ENCODE data around the gene ASGR2.

The ASGR2 gene

DNA sequence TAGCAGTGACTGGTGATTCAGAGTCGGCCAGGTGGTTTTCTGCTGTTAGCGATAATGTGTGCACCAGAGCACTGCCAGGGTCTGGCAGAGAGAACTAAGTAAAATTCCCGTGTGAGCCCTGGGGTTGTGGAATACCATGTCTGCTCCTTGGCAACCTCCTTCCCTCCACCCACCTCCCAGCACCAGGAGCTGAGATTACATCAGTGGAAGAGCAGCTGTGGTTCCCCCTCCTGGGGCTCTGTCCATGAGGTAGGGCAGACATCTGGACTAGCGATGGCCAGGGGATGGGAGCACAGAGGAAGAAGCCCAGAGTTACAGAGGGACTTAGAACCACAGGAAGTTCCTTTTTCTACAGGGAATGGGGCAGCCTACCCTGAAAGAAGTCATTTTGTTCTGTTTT is 50.4 kb downstream of the ASGR2 start:
- TF ChIP-seq SIN3A (IDR thresholded peaks at IDR 0.05; ENCODE audit: borderline replicate concordance, insufficient read depth, low read length) (no peak), TAF1 (IDR thresholded peaks at IDR 0.05; ENCODE audit: borderline replicate concordance, insufficient read depth, low read length) (no peak), POLR2AphosphoS5 (IDR thresholded peaks at IDR 0.05; ENCODE audit: low read depth, low read length) (no peak), REST (IDR thresholded peaks at IDR 0.05; ENCODE audit: insufficient read depth in 1 of 2, low read depth in 2 of 2, low read length in 2 of 2) (no peak), FOXP2 (optimal IDR thresholded peaks at IDR 0.05; ENCODE audit: borderline replicate concordance, extremely low read depth, extremely low read length, insufficient read depth) (no peak)

DNA sequence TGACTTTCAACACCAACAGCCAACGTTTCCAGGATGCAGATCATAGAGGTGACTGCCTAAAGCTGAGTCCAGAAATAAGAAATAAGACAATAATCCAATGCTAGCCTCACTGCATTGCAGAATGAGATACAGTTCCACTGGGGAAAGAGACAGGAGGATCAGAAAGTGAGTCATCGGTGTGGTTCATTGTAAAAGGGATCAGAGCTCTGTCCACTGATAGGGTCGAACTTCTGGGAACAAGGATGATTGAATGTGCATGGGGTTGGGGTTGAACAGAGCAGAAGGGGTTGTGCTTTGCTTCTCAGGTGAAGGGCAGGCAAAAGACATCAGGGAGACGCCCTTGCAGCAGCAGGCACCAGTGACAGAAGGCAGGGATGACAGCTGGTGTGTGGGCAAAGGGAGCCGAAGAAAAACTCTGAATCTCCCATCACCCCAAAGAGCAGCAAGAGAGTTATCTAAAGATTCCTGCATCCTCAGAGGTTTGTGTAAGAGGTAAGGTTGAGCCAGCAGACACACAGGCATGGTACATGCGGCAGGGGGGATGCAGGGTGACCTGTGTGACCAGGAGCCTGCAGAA is 51.0 kb downstream of the ASGR2 start:
- TF ChIP-seq TAF1 (IDR thresholded peaks at IDR 0.05; ENCODE audit: borderline replicate concordance, insufficient read depth, low read length) = no peak
- no peak for TF ChIP-seq REST (IDR thresholded peaks at IDR 0.05; ENCODE audit: insufficient read depth in 1 of 2, low read depth in 2 of 2, low read length in 2 of 2)
- no peak for TF ChIP-seq SIN3A (IDR thresholded peaks at IDR 0.05; ENCODE audit: borderline replicate concordance, insufficient read depth, low read length)
- TF ChIP-seq FOXP2 (optimal IDR thresholded peaks at IDR 0.05; ENCODE audit: borderline replicate concordance, extremely low read depth, extremely low read length, insufficient read depth) = no peak
- no peak for TF ChIP-seq POLR2AphosphoS5 (IDR thresholded peaks at IDR 0.05; ENCODE audit: low read depth, low read length)

DNA sequence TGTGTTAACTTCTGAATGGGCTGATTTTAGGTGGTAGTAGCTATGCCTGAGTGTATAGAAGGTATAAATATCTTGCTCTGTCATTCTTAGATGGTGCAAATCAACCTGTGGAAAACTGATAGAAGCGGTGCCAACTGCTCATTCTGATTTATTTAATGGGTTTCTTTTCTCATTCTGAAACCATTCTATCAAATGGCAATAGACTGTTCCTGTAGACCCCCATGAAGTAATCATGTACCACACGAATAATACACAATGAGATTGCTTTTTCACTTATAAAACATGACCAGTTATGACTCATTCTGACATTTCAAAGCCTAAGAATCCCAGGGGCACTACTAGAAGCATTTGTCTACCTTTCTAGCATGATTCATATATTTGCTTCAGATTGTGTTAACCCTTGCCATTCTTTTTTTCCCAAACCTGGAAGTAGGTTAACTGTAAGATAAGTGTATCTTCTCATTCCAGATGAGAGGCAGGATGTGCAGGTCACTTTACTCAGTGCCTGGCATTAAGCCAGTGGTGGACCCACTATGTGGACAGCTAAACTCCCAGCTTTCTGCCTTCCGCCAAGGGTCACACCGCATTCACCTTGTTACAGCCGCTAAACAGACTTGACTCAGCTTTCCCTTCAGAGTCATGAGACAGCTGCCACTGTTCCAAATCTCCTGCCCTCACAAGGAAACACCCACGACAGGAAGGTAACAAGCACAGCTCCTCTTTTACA is 54.3 kb downstream of the ASGR2 start:
- TF ChIP-seq TAF1 (IDR thresholded peaks at IDR 0.05; ENCODE audit: borderline replicate concordance, insufficient read depth, low read length) = 0 out of 2 replicates have a peak, but pooled peaks have one; percentile 32
- TF ChIP-seq SIN3A (IDR thresholded peaks at IDR 0.05; ENCODE audit: borderline replicate concordance, insufficient read depth, low read length) = no peak

DNA sequence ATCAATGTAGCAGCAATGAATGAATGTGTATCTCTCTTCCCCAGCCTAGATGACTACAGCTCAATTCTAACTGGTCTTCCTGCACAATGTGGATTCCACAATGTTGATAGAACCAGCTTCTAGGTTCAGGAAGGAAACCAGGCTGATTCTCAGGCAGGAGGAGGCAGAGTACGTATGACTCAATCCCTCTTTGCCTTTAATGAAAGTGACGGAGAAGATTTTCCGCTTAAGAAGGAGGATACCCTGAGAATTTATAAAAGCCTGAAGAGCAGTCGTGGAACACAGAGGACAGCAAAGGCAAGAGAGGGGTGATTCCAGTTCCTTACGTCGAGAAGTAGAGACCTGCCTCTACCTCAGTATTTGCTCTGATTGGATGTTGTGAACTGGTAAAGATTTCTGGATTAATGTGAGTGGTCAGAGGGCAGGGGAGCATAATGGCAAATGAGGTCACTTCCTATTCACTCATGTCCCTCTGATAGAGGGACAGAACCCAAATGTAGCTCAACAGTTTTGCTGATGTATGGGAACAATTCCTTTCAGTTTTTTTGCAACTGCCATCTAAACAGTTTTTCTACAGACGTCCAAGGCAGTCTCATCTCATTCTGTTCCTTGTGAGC is 55.7 kb downstream of the ASGR2 start:
- TF ChIP-seq REST (IDR thresholded peaks at IDR 0.05; ENCODE audit: insufficient read depth in 1 of 2, low read depth in 2 of 2, low read length in 2 of 2) (no peak), TAF1 (IDR thresholded peaks at IDR 0.05; ENCODE audit: borderline replicate concordance, insufficient read depth, low read length) (no peak), SIN3A (IDR thresholded peaks at IDR 0.05; ENCODE audit: borderline replicate concordance, insufficient read depth, low read length) (no peak), FOXP2 (optimal IDR thresholded peaks at IDR 0.05; ENCODE audit: borderline replicate concordance, extremely low read depth, extremely low read length, insufficient read depth) (no peak), POLR2AphosphoS5 (IDR thresholded peaks at IDR 0.05; ENCODE audit: low read depth, low read length) (no peak)

GRCh38 chr17:7056386-7056785 is 58.2 kb downstream of the ASGR2 start:
- TF ChIP-seq FOXP2 (optimal IDR thresholded peaks at IDR 0.05; ENCODE audit: borderline replicate concordance, extremely low read depth, extremely low read length, insufficient read depth) = no peak
- TF ChIP-seq SIN3A (IDR thresholded peaks at IDR 0.05; ENCODE audit: borderline replicate concordance, insufficient read depth, low read length) = no peak
- no peak for TF ChIP-seq POLR2AphosphoS5 (IDR thresholded peaks at IDR 0.05; ENCODE audit: low read depth, low read length)
- no peak for TF ChIP-seq TAF1 (IDR thresholded peaks at IDR 0.05; ENCODE audit: borderline replicate concordance, insufficient read depth, low read length)
- TF ChIP-seq REST (IDR thresholded peaks at IDR 0.05; ENCODE audit: insufficient read depth in 1 of 2, low read depth in 2 of 2, low read length in 2 of 2) = no peak

Data from PFSK-1 (cell line).